SH-SY5Y (cell line): Measurements from ENCODE around the gene AREG.

Experiments
- GATA2 ChIP-seq: IDR thresholded peaks from 2 replicates; pipeline ENCODE4 v1.6.1; 2011; ENCODE audit warnings: mild to moderate bottlenecking, low read depth, low read length
- GATA3 ChIP-seq: IDR thresholded peaks from 2 replicates; pipeline ENCODE4 v1.6.1; 2011; ENCODE audit warnings: low read depth, mild to moderate bottlenecking, low read length, moderate library complexity

AREG gene

GRCh38 chr4:74444891-74445642 lies at the start of gene AREG:
Gene AREG (plus strand): TSS chr4:74445136. CDS start chr4:74445346, 210 bp downstream.
- TF ChIP-seq GATA3 (no peak), GATA2 (no peak)

- TF ChIP-seq GATA2 = no peak
- no peak for TF ChIP-seq GATA3
These were observed 49.3 kb upstream of the AREG start for GRCh38 chr4:74395633-74396032.

GRCh38 chr4:74397748-74398426 lies 47.0 kb upstream of the AREG start:
- TF ChIP-seq GATA3 (no peak), GATA2 (no peak)

GRCh38 chr4:74400395-74400794 lies 44.5 kb upstream of the AREG start:
- TF ChIP-seq GATA3 (no peak), GATA2 (no peak)

GRCh38 chr4:74402692-74403456 lies 42.1 kb upstream of the AREG start:
- TF ChIP-seq GATA2 = no peak
- TF ChIP-seq GATA3 = no peak

- TF ChIP-seq GATA3 = no peak
- no peak for TF ChIP-seq GATA2
These were observed 37.0 kb upstream of the AREG start for GRCh38 chr4:74407891-74408290.

- no peak for TF ChIP-seq GATA2
- no peak for TF ChIP-seq GATA3
These were observed 36.3 kb upstream of the AREG start for GRCh38 chr4:74408639-74409038.

GRCh38 chr4:74410272-74410671 lies 34.7 kb upstream of the AREG start:
- no peak for TF ChIP-seq GATA3
- no peak for TF ChIP-seq GATA2

- TF ChIP-seq GATA3 (no peak), GATA2 (no peak)
These were observed 32.7 kb upstream of the AREG start for GRCh38 chr4:74412225-74412624.

GRCh38 chr4:74413265-74413664 lies 31.7 kb upstream of the AREG start:
- no peak for TF ChIP-seq GATA3
- TF ChIP-seq GATA2 = no peak

GRCh38 chr4:74414149-74414809 lies 30.7 kb upstream of the AREG start:
- TF ChIP-seq GATA3 = no peak
- no peak for TF ChIP-seq GATA2

- TF ChIP-seq GATA2 = no peak
- no peak for TF ChIP-seq GATA3
These were observed 29.2 kb upstream of the AREG start for GRCh38 chr4:74415602-74416300.

- TF ChIP-seq GATA2 = no peak
- no peak for TF ChIP-seq GATA3
These were observed 26.8 kb upstream of the AREG start for GRCh38 chr4:74418063-74418670.

GRCh38 chr4:74420863-74421262 lies 24.1 kb upstream of the AREG start:
- TF ChIP-seq GATA2 (no peak), GATA3 (no peak)
